Neural cell (in vitro differentiated cells): ENCODE data around the gene HHLA2. TPM values are rescaled to one million over a fixed set of nuclear protein-coding genes. Genes with fewer than 3 reads are reported as not detected.

Experiments
- H2AFZ ChIP-seq: fragments of 200-600, 300-800 bp; sonication (generic), shearing (Covaris generic); 2 replicates; pipeline ENCODE4 v1.6.0; 2014; ENCODE audit warnings: low read depth, mild to moderate bottlenecking, antibody characterized with exemption, low read length, moderate library complexity
- H3F3A ChIP-seq: fragments of 200-600 bp; shearing (Covaris generic); 2 replicates; pipeline ENCODE4 v1.6.1; 2016; ENCODE audit warnings: mild to moderate bottlenecking, moderate library complexity, mixed read lengths, antibody characterized with exemption, low read length; ENCODE audit not compliant: insufficient read depth, poor library complexity, severe bottlenecking
- H3K27ac ChIP-seq: fragments of 200-600, 300-800 bp; sonication (generic), shearing (Covaris generic); 2 replicates; pipeline ENCODE4 v1.5.1; 2014; ENCODE audit warnings: mild to moderate bottlenecking, low read length, moderate library complexity
- H3K27me3 ChIP-seq: fragments of 300-800, 200-600 bp; sonication (generic), shearing (Covaris generic); 2 replicates; pipeline ENCODE4 v1.6.0; 2014; ENCODE audit warnings: mild to moderate bottlenecking, low read depth, low read length, moderate library complexity; ENCODE audit not compliant: insufficient read depth
- H3K36me3 ChIP-seq: fragments of 300-800, 200-600 bp; sonication (generic), shearing (Covaris generic); 2 replicates; pipeline ENCODE4 v1.5.1; 2014; ENCODE audit warnings: mild to moderate bottlenecking, antibody characterized with exemption, low read length, moderate library complexity; ENCODE audit not compliant: insufficient read depth
- H3K4me2 ChIP-seq: fragments of 300-800, 200-600 bp; sonication (generic), shearing (Covaris generic); 2 replicates; pipeline ENCODE4 v1.6.0; 2014; ENCODE audit warnings: mild to moderate bottlenecking, low read length
- H3K4me3 ChIP-seq: fragments of 300-800, 200-600 bp; sonication (generic), shearing (Covaris generic); 2 replicates; pipeline ENCODE4 v1.5.1; 2014; ENCODE audit warnings: mild to moderate bottlenecking, low read length, moderate library complexity
- H3K79me2 ChIP-seq: fragments of 200-600 bp; shearing (Covaris generic); replicated peaks from 2 replicates; pipeline ENCODE4 v1.6.0; 2014; ENCODE audit warnings: mild to moderate bottlenecking, low read length, moderate library complexity; ENCODE audit not compliant: insufficient read depth
- H3K9ac ChIP-seq: fragments of 300-800, 200-600 bp; sonication (generic), shearing (Covaris generic); 2 replicates; pipeline ENCODE4 v1.6.1; 2016; ENCODE audit warnings: mild to moderate bottlenecking, low read length, mixed read lengths
- H3K9me2 ChIP-seq: fragments of 200-600 bp; shearing (Covaris generic); 2 replicates; pipeline ENCODE4 v1.6.1; 2016; ENCODE audit warnings: mild to moderate bottlenecking, low read length, mixed read lengths; ENCODE audit not compliant: insufficient read depth
- H3K9me3 ChIP-seq: fragments of 200-600, 300-800 bp; sonication (generic), shearing (Covaris generic); 2 replicates; pipeline ENCODE4 v1.6.1; 2016; ENCODE audit warnings: mild to moderate bottlenecking, mixed run types, low read length, moderate library complexity, mixed read lengths
- H4K20me1 ChIP-seq: fragments of 200-600 bp; shearing (Covaris generic); 2 replicates; pipeline ENCODE4 v1.6.1; 2016; ENCODE audit warnings: mild to moderate bottlenecking, mixed run types; ENCODE audit not compliant: insufficient read depth
- CTCF ChIP-seq: fragments of 450-650 bp; IDR thresholded peaks from 2 replicates; pipeline ENCODE4 v1.5.1; 2014; ENCODE audit warnings: antibody characterized with exemption, mild to moderate bottlenecking, moderate library complexity; ENCODE audit not compliant: poor library complexity, severe bottlenecking
- EP300 ChIP-seq: fragments of 450-650 bp; conservative IDR thresholded peaks from 2 replicates; pipeline ENCODE4 v1.6.1; 2014; ENCODE audit warnings: antibody characterized with exemption, mild to moderate bottlenecking, moderate library complexity; ENCODE audit not compliant: poor library complexity, severe bottlenecking
- EZH2 ChIP-seq: fragments of 200-600, 300-800 bp; shearing (Covaris generic), sonication (generic); IDR thresholded peaks from 2 replicates; pipeline ENCODE4 v1.6.1; 2014; ENCODE audit warnings: antibody characterized with exemption, low read length, borderline replicate concordance, mild to moderate bottlenecking; ENCODE audit not compliant: insufficient read depth, poor library complexity, severe bottlenecking
- MXI1 ChIP-seq: fragments of 450-650 bp; conservative IDR thresholded peaks from 2 replicates; pipeline ENCODE4 v1.6.1; 2014; ENCODE audit warnings: antibody characterized with exemption, mild to moderate bottlenecking; ENCODE audit not compliant: poor library complexity, severe bottlenecking
- POLR2AphosphoS5 ChIP-seq: IDR thresholded peaks from 2 replicates; pipeline ENCODE4 v1.6.1; 2012
- RAD21 ChIP-seq: fragments of 450-650 bp; conservative IDR thresholded peaks from 2 replicates; pipeline ENCODE4 v1.6.1; 2014; ENCODE audit warnings: antibody characterized with exemption, mild to moderate bottlenecking, moderate library complexity
- SMC3 ChIP-seq: fragments of 450-650 bp; conservative IDR thresholded peaks from 2 replicates; pipeline ENCODE4 v1.6.1; 2014; ENCODE audit warnings: antibody characterized with exemption, mild to moderate bottlenecking, moderate library complexity; ENCODE audit not compliant: poor library complexity
- TAF1 ChIP-seq: IDR thresholded peaks from 2 replicates; pipeline ENCODE4 v1.6.1; 2012; ENCODE audit warnings: low read depth
- polyA plus RNA-seq: library from polyadenylated mRNA; depleted of rRNA; stranded (reverse); fragments of >200 nt; gene quantifications from 2 replicates; pipeline ENCODE4 v1.2.3, GENCODE V29; 2014
- TF ChIP-seq, protein P1 (sequence below): IDR thresholded peaks from 2 replicates; pipeline ENCODE4 v1.6.1; 2012; ENCODE audit warnings: borderline replicate concordance

The HHLA2 gene
- polyA plus RNA-seq, 1 donor from 2014 or later, result not detected

DNA sequence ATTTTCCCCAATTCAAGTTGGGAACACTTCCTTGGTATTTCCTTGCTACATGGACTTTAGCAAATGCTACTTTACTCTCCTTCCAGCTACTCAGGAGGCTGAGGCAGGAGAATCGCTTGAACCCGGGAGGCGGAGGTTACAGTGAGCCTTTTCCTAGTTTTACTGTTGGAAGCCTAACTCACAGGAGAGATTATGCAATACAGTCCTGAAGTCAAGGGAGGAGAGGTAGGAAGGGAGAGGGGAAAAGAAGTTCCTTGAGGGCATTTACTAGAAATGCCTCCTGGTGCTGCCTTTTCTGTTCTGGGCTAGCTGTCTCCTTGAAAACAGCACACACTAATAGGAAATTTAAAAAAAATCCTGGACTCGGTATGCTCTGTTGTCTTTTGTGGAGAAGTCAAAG, 6.2 kb downstream of the HHLA2 start:
- H3K9ac ChIP-seq, result no peak overlapping the region
- H3K36me3 ChIP-seq, result no peaks in the 10 kb centered on the region
- no peaks in the 10 kb centered on the region for H3K9me2 ChIP-seq
- H3K27me3 ChIP-seq, result no peaks in the 10 kb centered on the region
- TF ChIP-seq MXI1, result no peak
- TF ChIP-seq RAD21, result no peak
- no peak for TF ChIP-seq EP300
- TF ChIP-seq POLR2AphosphoS5, result no peak
- TF ChIP-seq CTCF, result no peak
- TF ChIP-seq TAF1, result no peak
- no peak for TF ChIP-seq EZH2
- TF ChIP-seq, protein P1, sequence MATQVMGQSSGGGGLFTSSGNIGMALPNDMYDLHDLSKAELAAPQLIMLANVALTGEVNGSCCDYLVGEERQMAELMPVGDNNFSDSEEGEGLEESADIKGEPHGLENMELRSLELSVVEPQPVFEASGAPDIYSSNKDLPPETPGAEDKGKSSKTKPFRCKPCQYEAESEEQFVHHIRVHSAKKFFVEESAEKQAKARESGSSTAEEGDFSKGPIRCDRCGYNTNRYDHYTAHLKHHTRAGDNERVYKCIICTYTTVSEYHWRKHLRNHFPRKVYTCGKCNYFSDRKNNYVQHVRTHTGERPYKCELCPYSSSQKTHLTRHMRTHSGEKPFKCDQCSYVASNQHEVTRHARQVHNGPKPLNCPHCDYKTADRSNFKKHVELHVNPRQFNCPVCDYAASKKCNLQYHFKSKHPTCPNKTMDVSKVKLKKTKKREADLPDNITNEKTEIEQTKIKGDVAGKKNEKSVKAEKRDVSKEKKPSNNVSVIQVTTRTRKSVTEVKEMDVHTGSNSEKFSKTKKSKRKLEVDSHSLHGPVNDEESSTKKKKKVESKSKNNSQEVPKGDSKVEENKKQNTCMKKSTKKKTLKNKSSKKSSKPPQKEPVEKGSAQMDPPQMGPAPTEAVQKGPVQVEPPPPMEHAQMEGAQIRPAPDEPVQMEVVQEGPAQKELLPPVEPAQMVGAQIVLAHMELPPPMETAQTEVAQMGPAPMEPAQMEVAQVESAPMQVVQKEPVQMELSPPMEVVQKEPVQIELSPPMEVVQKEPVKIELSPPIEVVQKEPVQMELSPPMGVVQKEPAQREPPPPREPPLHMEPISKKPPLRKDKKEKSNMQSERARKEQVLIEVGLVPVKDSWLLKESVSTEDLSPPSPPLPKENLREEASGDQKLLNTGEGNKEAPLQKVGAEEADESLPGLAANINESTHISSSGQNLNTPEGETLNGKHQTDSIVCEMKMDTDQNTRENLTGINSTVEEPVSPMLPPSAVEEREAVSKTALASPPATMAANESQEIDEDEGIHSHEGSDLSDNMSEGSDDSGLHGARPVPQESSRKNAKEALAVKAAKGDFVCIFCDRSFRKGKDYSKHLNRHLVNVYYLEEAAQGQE, result no peak
- TF ChIP-seq SMC3, result no peak
- no peaks in the 10 kb centered on the region for H4K20me1 ChIP-seq
- no peaks in the 10 kb centered on the region for H3K79me2 ChIP-seq
- no peak overlapping the region for H2AFZ ChIP-seq
- no peak overlapping the region for H3K27ac ChIP-seq
- H3K4me3 ChIP-seq, result no peak overlapping the region
- H3K4me2 ChIP-seq, result no peak overlapping the region
- H3F3A ChIP-seq, result no peaks in the 10 kb centered on the region
- no peaks in the 10 kb centered on the region for H3K9me3 ChIP-seq

GRCh38 chr3:108305484-108306172, 9.3 kb downstream of the HHLA2 start:
- H3K36me3 ChIP-seq, result no peaks in the 10 kb centered on the region
- H3K9me3 ChIP-seq, result no peaks in the 10 kb centered on the region
- H2AFZ ChIP-seq, result no peak overlapping the region
- no peaks in the 10 kb centered on the region for H3K27me3 ChIP-seq
- no peaks in the 10 kb centered on the region for H3F3A ChIP-seq
- H3K9ac ChIP-seq, result no peak overlapping the region
- no peak overlapping the region for H3K27ac ChIP-seq
- H3K9me2 ChIP-seq, result no peaks in the 10 kb centered on the region
- no peak overlapping the region for H3K4me3 ChIP-seq
- H3K79me2 ChIP-seq, result no peaks in the 10 kb centered on the region
- H4K20me1 ChIP-seq, result no peaks in the 10 kb centered on the region
- no peak overlapping the region for H3K4me2 ChIP-seq
- no peak for TF ChIP-seq EP300
- TF ChIP-seq, protein P1, result no peak
- TF ChIP-seq MXI1, result no peak
- no peak for TF ChIP-seq EZH2
- no peak for TF ChIP-seq CTCF
- TF ChIP-seq RAD21, result no peak
- no peak for TF ChIP-seq POLR2AphosphoS5
- TF ChIP-seq TAF1, result no peak
- TF ChIP-seq SMC3, result no peak
